NB4 (cell line): Measurements from ENCODE around the gene HABP4.

ENCODE experiments used
- DNase-seq: peaks from one replicate; pipeline ENCODE4 v3.0.0; 2010; ENCODE audit warnings: low read depth
- H3K4me3 ChIP-seq: one replicate; pipeline ENCODE4 v1.5.1; 2011; ENCODE audit warnings: mild to moderate bottlenecking, low read depth, low read length, moderate library complexity
- MYC ChIP-seq: IDR thresholded peaks from 2 replicates; pipeline ENCODE4 v1.6.1; 2011; ENCODE audit warnings: low read depth, low read length
- POLR2A ChIP-seq: IDR thresholded peaks from 2 replicates; pipeline ENCODE4 v1.6.1; 2011; ENCODE audit warnings: mild to moderate bottlenecking; ENCODE audit not compliant: insufficient read length; ENCODE audit errors: extremely low read depth
- TF ChIP-seq, protein P1 (sequence below): IDR thresholded peaks from one replicate; pipeline ENCODE4 v1.5.1; 2012; ENCODE audit warnings: low read depth, low read length
- TF ChIP-seq, protein P2 (sequence below): IDR thresholded peaks from 2 replicates; pipeline ENCODE4 v1.6.1; 2011; ENCODE audit warnings: low read depth, low read length

Gene HABP4

DNA sequence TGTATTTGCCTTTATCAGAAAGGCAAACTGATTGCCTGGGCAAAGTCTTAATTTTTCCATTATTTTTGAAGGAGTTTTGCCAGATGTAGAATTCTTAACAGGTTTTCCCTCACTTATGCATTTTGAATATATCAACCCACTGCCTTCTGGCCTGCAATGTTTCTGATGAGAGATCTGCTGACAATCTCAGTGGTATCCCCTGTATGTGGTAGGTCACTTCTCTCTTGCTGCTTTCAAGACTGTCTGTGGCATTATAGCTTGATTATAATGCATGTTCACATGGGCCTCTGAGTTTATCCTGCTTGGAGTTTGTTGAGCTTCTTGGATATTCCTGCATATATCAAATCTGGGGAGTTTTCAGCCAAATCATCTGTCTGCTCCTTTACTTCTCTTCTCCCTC is 82.2 kb downstream of the HABP4 start:
- no peak for DNase-seq
- TF ChIP-seq POLR2A, result no peak
- no peak for TF ChIP-seq MYC
- TF ChIP-seq, protein P1, sequence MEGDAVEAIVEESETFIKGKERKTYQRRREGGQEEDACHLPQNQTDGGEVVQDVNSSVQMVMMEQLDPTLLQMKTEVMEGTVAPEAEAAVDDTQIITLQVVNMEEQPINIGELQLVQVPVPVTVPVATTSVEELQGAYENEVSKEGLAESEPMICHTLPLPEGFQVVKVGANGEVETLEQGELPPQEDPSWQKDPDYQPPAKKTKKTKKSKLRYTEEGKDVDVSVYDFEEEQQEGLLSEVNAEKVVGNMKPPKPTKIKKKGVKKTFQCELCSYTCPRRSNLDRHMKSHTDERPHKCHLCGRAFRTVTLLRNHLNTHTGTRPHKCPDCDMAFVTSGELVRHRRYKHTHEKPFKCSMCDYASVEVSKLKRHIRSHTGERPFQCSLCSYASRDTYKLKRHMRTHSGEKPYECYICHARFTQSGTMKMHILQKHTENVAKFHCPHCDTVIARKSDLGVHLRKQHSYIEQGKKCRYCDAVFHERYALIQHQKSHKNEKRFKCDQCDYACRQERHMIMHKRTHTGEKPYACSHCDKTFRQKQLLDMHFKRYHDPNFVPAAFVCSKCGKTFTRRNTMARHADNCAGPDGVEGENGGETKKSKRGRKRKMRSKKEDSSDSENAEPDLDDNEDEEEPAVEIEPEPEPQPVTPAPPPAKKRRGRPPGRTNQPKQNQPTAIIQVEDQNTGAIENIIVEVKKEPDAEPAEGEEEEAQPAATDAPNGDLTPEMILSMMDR, result no peak
- TF ChIP-seq, protein P2, sequence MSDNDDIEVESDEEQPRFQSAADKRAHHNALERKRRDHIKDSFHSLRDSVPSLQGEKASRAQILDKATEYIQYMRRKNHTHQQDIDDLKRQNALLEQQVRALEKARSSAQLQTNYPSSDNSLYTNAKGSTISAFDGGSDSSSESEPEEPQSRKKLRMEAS, result no peak

DNA sequence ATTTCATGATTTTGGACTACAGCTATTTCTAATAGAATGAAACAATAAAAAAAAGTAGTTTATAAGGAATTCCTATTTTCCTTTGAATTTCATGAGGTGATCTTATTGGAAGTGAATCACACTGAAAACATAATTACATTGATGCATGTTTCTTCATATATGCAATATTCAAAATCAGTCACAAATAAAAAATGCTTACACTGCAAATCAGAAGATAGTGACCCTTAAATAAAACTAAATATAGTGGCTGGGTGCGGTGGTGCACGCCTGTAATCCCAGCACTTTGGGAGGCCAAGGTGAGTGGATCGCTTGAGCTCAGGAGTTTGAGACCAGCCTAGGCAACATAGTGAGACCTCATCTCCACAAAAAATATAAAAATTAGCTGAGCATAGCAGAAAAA is 90.1 kb downstream of the HABP4 start:
- no peak overlapping the region for H3K4me3 ChIP-seq
- no peak for DNase-seq
- no peak for TF ChIP-seq MYC
- TF ChIP-seq, protein P2, result no peak
- TF ChIP-seq, protein P1, result no peak
- no peak for TF ChIP-seq POLR2A

More for the DNA sequence above, 82.2 kb downstream of the HABP4 start:
- H3K4me3 ChIP-seq, result no peak overlapping the region
